T-helper 2 cell treated with Interferon-gamma antibody and Interleukin-4, amounts not matched to agents 100 ng/mL and 5 ng/mL, for 36 hours (primary cell): Measurements from ENCODE around the gene TNNC2. TPM values are rescaled to one million over a fixed set of nuclear protein-coding genes. Genes with fewer than 3 reads are reported as not detected.
"Not testable (repeated sequence)": the region's sequence is repeated elsewhere in the genome, so short reads cannot be mapped to it uniquely, and the experiment has no call there.

ENCODE experiments used
- intact Hi-C: fragments of 100-400 bp; cut with micrococcal nuclease; formaldehyde crosslinking; loops from one replicate; pipeline ENCODE4 v1.15.1; 2023
- total RNA-seq: library from RNA; stranded (reverse); gene quantifications from 2 replicates; pipeline ENCODE4 v1.2.3, GENCODE V29; 2022

The TNNC2 gene
- total RNA-seq, 1 donor from 2014 or later, result not detected

- intact Hi-C loops, result no loop called here
These were observed 22.0 kb upstream of the TNNC2 start for GRCh38 chr20:45848969-45849582.

GRCh38 chr20:45848421-45848820 lies 21.3 kb upstream of the TNNC2 start:
- intact Hi-C loops, result no loop called here

DNA sequence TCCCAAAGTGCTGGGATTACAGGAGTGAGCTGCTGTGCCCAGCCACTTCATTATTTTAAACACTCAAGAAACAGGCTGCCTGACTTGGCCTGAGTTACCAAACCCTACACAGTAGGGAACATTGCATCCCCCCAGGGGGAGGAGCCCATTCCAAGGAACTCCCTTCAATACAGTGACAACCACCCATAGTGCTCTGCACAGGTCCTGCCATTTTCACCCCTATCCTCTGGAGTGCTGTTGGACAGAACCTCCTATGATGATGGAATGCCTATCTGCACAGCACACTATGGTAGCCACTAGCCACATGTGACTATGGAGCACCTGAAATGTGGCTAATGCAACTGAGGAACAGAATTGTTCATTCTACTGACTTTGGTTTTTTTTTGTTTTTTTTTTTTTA lies 18.3 kb upstream of the TNNC2 start:
- intact Hi-C loops, result no loop called here

DNA sequence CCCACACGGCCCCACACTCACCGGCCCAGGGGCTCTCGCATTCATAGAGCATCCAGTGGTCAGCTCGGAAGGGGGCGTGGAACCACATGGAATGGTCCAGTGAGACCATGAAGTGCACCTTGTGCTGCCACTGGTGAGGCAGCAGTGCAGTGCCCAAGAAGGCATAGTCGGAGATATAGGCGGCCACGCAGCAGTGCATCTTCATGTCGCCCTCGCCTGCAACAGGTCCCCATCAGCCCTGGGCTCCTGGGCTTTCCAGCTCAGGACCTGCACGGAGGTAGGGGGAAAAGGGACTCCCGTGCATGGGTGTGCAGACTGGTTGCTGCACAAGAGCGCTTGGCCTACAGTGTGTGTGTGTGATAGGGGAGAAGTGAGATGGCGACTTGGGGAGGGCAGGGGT lies 16.4 kb upstream of the TNNC2 start:
- intact Hi-C loops, result no loop called here

GRCh38 chr20:45842169-45842812 lies 15.2 kb upstream of the TNNC2 start:
- intact Hi-C loops, result no loop called here

DNA sequence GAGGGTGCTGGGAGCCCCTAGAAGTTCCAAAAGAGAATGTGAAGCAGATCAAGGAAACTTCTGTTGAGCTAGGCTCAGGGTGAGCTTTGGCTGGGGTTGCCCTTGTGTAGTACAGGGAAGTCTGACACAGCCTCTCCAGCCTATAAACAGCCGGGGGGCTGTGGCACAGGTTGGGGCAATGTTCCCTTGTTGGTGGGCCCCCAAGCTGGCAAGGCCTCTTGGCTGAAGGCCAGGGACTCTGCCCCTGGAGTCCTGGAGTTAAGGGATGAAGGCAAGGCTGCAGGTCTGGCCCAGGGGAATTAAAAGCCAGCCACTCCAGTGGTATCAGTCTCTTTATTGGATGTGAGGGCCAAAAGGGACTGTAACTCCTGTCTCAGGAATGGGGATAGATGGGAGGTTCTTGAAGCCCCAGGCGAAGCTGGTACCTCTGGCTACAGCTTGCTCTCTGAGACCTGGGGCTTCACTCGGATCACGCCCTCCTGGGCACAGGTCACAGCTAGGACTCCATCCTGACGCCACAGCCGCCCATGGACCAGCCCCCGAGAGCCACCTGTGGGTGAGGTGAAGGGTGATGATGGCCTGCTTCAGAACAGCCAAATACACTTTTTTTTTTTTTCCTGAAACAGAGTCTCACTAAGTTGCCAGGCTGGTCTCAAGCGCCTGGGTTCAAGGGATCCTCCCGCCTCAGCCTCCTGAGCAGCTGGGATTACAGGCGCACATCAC lies 14.5 kb upstream of the TNNC2 start:
- intact Hi-C loops, result no loop called here

DNA sequence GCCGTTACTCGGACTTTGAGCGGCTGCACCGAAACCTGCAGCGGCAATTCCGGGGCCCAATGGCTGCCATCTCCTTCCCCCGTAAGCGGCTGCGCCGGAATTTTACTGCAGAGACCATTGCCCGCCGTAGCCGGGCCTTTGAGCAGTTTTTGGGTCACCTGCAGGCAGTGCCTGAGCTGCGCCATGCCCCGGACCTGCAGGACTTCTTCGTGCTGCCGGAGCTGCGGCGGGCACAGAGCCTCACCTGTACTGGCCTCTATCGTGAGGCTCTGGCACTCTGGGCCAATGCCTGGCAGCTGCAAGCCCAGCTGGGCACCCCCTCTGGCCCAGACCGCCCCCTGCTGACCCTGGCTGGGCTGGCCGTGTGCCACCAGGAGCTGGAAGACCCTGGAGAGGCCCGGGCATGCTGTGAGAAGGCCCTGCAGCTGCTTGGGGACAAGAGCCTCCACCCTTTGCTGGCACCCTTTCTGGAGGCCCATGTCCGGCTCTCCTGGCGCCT lies 13.6 kb upstream of the TNNC2 start:
- intact Hi-C loops, result no loop called here

- intact Hi-C loops, result no loop called here
These were observed 9.7 kb upstream of the TNNC2 start for GRCh38 chr20:45836841-45837240.

DNA sequence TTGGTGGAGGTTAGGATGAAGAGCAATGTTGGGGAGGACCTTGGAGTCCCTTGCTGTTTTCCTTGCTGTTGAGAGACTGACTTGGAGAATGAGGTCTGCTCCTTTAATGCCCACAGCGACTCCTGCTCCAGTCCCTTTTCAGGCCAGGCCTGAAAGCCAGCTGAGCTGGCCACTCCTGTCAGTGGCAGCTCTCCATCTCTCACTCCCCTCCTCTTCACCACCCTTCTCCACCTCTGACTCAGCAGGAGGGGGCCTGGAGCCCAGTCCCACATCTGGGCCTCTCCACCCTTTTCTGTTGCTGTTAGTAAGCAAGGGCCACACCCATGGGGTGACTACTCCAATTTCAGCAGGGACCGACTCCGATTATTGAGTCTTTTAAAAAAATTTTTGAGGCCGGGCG lies 8.7 kb upstream of the TNNC2 start:
- intact Hi-C loops, result loop anchor here (2.0 kb wide), 1 partner anchor 45 kb away; the partner anchor contains the start of gene ZSWIM1

DNA sequence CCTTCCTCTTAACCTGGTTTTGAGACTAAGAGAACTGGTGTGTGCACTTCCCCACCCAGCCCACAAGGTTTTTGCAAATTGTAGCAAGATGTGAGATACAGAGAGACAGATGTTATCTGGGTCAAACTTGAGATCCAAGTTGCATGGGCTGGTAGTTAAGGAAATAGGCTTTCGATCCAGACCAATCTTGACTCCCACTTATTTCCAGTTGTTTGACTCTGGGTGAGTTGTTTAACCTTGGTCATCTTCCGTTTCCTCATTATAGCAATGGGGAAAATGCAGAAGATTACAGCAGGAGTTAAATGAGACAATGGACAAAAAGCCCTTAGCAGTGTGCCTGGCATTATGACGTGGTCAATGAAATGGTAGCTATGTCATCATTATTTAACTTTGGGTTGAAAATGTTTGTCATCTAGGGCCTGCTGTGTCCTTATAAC lies 8.2 kb upstream of the TNNC2 start:
- intact Hi-C loops, result loop anchor here (2.0 kb wide), 1 partner anchor 45 kb away; the partner anchor contains the start of gene ZSWIM1

DNA sequence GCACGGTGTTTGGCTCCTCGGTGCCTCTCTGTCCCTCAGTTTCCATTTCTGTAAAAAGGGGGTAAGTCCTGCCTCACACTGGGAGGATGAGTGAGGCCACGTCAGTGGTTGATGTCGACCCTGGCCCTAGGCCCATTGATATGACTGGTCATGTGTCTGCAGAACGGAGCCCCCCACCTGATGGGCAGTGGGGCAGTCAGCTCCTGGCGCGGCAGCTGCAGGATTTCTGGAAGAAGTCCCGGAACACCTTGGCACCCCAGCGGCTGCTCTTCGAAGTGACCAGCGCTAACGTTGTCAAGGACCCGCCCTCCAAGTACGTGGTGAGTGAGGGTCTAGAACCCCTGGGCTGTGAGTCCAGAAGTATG lies 7.7 kb upstream of the TNNC2 start:
- intact Hi-C loops, result loop anchor here (2.0 kb wide), 1 partner anchor 46 kb away; the partner anchor contains the start of gene ZSWIM1

DNA sequence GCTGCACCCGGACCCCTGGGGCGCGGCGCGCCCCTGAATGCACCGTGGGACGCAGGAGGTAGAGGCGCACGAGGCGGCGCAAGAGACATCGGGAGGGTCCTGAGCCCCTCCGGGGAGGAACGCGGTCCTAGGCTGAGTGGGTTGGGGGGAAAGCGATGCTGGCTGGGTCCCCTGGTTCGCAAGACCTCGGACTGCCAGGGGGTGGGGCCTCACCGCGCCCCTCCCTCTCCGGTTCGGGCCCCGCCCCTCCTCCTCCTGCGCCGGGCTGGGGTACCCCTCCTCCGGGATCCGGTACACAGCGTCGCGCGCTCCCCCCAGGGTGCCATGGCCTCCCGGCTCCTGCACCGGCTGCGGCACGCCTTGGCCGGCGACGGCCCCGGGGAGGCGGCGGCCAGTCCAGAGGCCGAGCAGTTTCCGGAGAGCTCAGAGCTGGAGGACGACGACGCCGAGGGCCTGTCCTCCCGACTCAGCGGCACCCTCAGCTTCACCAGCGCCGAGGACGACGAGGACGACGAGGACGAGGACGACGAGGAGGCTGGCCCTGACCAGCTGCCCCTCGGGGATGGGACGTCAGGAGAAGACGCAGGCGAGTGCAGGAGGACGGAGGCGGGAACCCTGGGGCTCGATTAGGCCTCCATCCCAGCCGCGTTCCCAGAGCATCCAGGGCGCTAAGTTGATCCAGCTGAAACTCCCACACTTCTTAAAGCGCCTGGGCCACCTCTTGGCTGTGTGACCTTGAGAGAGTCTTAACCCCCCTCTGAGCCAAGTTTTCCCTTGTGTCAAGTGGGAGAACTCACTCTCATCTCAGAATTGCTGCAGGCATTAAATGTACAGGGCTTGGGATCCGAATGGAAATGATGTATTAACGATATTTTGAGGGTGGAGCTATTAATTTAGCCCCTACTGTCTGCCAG lies 7.0 kb upstream of the TNNC2 start:
- intact Hi-C loops, result loop anchor here (1.0 to 2.0 kb wide), 2 partner anchors 23 to 47 kb away; partner anchors contain the start of genes ACOT8, ZSWIM1 and ZSWIM3

GRCh38 chr20:45833030-45833882 lies 6.1 kb upstream of the TNNC2 start, which contains the start of gene SNX21:
Gene SNX21, plus strand, starts transcription at chr20:45833799. Its CDS starts 121 bp downstream, at chr20:45833920.
- intact Hi-C loops, result loop anchor here (1.0 kb wide), 1 partner anchor 24 kb away; the partner anchor contains the start of genes ACOT8 and ZSWIM3

DNA sequence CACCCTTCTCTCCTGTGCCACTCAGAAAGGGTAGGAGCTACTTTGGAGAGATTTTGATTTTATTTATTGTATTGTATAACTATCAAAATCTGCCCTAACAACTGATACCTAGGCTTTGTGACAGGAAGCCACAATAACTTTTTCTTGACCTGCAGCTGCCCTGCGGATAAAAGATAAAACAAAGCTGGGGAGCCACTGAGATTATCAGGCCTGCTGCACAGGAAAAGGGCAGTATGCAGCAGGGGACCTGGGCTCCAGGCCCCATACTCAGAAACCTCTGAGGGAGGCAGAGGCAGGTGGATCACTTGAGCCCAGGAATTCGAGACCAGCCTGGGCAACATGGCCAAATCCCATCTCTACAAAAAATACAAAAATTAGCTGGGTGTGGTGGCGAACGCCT lies 5.5 kb upstream of the TNNC2 start:
- intact Hi-C loops, result loop anchor here (1.0 kb wide), 1 partner anchor 25 kb away; the partner anchor contains the start of genes ACOT8 and ZSWIM3

DNA sequence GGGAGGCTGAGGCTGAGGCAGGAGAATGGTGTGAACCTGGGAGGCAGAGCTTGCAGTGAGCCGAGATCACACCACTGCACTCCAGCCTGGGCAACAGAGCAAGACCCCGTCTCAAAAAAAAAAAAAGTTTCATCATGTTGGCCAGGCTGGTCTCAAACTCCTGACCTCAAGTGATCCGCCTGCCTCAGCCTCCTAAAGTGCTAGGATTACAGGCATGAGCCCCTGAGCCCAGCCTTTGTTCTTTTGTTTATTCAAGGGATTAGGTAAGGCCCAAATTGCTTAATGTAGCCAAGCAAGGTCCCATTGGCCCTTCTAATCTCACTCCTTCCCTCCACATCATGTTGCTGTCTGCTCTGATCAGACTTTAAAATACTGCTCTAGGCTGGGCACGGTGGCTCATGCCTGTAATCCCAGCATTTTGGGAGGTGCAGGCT lies 2.6 kb upstream of the TNNC2 start:
- intact Hi-C loops, result not testable (repeated sequence)

DNA sequence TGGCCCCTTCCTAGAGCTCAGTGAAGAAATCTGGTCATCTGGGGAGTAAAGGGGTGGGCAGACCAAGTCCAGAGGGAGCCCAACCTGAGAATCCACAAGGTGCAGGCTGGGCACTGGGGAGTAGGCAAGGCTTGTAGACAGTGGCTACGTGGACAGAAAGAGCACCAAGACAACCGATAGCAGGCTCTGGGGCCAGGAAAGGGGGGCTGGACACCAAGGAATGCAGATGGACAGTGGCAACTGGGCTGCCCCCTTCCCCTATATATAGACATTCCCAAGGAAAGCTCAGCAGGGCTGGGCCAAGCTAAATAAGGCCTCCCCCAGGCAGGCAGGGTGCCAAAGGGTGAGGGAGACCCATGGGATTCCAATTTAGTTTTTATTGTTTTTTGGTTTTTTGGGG lies 1.5 kb upstream of the TNNC2 start:
- intact Hi-C loops, result no loop called here

DNA sequence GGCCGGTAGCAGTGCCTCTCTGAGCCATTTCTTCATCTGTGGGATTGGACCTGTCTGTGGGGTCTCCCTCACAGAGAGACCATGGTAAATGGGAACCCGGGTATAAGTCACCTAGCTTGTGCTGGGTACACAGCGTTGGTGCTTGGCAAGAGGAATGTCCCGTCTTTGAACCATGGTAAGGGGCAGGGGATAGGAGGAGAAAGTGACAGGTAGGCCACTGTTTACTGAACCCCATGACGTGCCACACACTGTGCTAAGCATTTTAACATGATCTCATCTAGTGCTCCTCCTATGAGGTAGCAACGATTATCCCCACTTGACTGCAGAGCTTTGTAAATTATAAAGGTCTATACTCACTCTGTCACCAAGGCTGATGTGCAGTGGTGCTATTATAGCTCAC lies 600 bp upstream of the TNNC2 start:
- intact Hi-C loops, result no loop called here

DNA sequence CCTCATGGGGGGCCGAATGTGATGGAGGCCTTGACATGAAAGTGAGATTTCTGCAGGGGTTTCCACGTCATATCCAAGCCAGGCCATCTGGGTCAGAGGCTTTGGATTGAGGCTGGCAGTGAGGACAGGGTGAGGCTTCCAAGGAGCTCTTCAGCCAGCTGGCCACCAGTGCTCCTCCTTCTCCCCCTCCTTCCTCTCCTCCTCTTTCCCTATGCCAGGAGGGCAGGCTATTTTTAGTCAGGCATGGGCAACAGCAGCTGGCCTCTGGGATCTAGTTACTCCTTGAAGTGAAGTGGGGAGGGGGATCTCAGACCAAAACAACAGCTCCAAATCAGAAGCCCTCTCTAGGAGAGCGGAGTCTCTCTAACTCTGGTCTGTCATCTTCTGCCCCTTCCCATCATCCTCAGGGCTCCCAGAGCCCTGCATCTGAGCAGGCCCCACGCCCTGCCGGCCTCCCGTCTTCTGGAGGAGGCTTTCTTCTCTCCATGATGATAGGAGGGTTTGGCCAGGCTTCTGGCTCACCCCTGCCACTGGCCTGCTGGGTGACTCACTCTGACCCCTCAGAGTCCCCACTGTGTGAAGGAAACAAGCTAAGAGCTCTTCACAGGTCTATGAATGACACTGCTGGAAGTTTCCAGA lies 612 bp downstream of the TNNC2 start:
- intact Hi-C loops, result no loop called here
